Astrocyte (in vitro differentiated cells and primary cell): ENCODE measurements around the gene SOCS4.

ENCODE experiments used
- EZH2 ChIP-seq: IDR thresholded peaks from 2 replicates; pipeline ENCODE4 v1.6.1; 2012; ENCODE audit warnings: mild to moderate bottlenecking, low read length, inconsistent platforms; ENCODE audit not compliant: insufficient read depth
- TF ChIP-seq, protein P1 (sequence below): IDR thresholded peaks from 2 replicates; pipeline ENCODE4 v1.5.1; 2011; ENCODE audit warnings: low read depth, mild to moderate bottlenecking, inconsistent platforms, low read length, moderate library complexity; ENCODE audit not compliant: insufficient read depth

DNA sequence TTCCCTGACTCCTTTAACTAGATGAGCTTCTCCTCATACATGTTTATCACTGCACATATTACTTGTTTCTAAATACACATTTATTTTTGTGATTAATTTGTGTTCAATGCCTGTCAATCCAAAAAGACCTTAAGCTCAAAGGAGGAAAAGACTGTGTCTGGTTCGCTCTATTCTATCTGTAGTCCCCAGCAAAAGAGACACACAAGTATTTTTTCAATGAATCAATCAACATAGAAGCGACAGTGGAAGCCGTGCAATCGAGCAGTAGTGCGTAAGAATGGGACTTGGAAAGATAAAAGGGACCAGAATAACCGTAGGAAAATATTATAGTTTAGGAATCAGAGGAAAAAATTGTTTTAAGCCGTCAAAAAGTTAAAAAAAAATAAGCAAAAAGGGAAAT is 1.1 kb upstream of the SOCS4 start:
- TF ChIP-seq, protein P1, sequence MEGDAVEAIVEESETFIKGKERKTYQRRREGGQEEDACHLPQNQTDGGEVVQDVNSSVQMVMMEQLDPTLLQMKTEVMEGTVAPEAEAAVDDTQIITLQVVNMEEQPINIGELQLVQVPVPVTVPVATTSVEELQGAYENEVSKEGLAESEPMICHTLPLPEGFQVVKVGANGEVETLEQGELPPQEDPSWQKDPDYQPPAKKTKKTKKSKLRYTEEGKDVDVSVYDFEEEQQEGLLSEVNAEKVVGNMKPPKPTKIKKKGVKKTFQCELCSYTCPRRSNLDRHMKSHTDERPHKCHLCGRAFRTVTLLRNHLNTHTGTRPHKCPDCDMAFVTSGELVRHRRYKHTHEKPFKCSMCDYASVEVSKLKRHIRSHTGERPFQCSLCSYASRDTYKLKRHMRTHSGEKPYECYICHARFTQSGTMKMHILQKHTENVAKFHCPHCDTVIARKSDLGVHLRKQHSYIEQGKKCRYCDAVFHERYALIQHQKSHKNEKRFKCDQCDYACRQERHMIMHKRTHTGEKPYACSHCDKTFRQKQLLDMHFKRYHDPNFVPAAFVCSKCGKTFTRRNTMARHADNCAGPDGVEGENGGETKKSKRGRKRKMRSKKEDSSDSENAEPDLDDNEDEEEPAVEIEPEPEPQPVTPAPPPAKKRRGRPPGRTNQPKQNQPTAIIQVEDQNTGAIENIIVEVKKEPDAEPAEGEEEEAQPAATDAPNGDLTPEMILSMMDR = no peak
- TF ChIP-seq EZH2 = no peak
